SU-DHL-6 (cell line): ENCODE data around the gene SLC38A10.

ENCODE experiments used
- H2AFZ ChIP-seq: fragments of 200-600 bp; sonication (generic); 2 replicates; pipeline ENCODE4 v1.6.1; 2014; ENCODE audit warnings: low read depth, mild to moderate bottlenecking, moderate library complexity, mixed read lengths, antibody characterized with exemption, low read length; ENCODE audit not compliant: severe bottlenecking
- H3F3A ChIP-seq: fragments of 200-600 bp; shearing (Covaris generic); 2 replicates; pipeline ENCODE4 v1.6.0; 2016; ENCODE audit warnings: antibody characterized with exemption, mild to moderate bottlenecking; ENCODE audit not compliant: insufficient read depth
- H3K27ac ChIP-seq: fragments of 200-600 bp; sonication (generic); 2 replicates; pipeline ENCODE4 v1.5.1; 2016; ENCODE audit warnings: low read depth, mild to moderate bottlenecking, low read length, moderate library complexity, mixed read lengths
- H3K27me3 ChIP-seq: fragments of 200-600 bp; sonication (generic), shearing (Covaris generic); 2 replicates; pipeline ENCODE4 v1.6.0; 2014; ENCODE audit warnings: mild to moderate bottlenecking, low read length
- H3K36me3 ChIP-seq: fragments of 200-600 bp; sonication (generic); 2 replicates; pipeline ENCODE4 v1.6.1; 2014; ENCODE audit warnings: mild to moderate bottlenecking, low read length, mixed read lengths
- H3K4me2 ChIP-seq: fragments of 300-600, 200-600 bp; shearing (Covaris generic), sonication (generic); 2 replicates; pipeline ENCODE4 v1.6.0; 2014; ENCODE audit warnings: low read length, low read depth, mild to moderate bottlenecking; ENCODE audit not compliant: poor library complexity, severe bottlenecking
- H3K4me3 ChIP-seq: fragments of 200-600 bp; sonication (generic); 2 replicates; pipeline ENCODE4 v1.5.1; 2014; ENCODE audit warnings: antibody characterized with exemption, low read length, mild to moderate bottlenecking, mixed read lengths; ENCODE audit not compliant: insufficient read depth, poor library complexity, severe bottlenecking
- H3K79me2 ChIP-seq: fragments of 200-600 bp; sonication (generic); 2 replicates; pipeline ENCODE4 v1.6.1; 2014; ENCODE audit warnings: mild to moderate bottlenecking, low read length, moderate library complexity; ENCODE audit not compliant: insufficient read depth
- H3K9ac ChIP-seq: fragments of 200-600 bp; sonication (generic); 2 replicates; pipeline ENCODE4 v1.7.0; 2014; ENCODE audit warnings: mild to moderate bottlenecking, low read length
- H3K9me2 ChIP-seq: fragments of 200-600 bp; sonication (generic); replicated peaks from 2 replicates; pipeline ENCODE4 v1.6.1; 2014; ENCODE audit warnings: low read length; ENCODE audit not compliant: insufficient read depth
- H3K9me3 ChIP-seq: fragments of 200-600 bp; sonication (generic); 2 replicates; pipeline ENCODE4 v1.6.1; 2014; ENCODE audit warnings: low read length, mixed read lengths; ENCODE audit not compliant: insufficient read depth
- H4K20me1 ChIP-seq: fragments of 200-600 bp; sonication (generic); 2 replicates; pipeline ENCODE4 v1.6.1; 2014; ENCODE audit warnings: low read depth, mild to moderate bottlenecking, antibody characterized with exemption, low read length, moderate library complexity, mixed read lengths
- EZH2phosphoT487 ChIP-seq: fragments of 200-600 bp; sonication (generic), shearing (Covaris generic); conservative IDR thresholded peaks from 2 replicates; pipeline ENCODE4 v1.6.1; 2018; ENCODE audit warnings: mild to moderate bottlenecking, antibody characterized with exemption, low read length, moderate library complexity, mixed read lengths
- TF ChIP-seq, protein P1 (sequence below): fragments of 200-600 bp; sonication (generic); IDR thresholded peaks from one replicate; pipeline ENCODE4 v1.5.1; 2017; ENCODE audit warnings: antibody characterized with exemption, mild to moderate bottlenecking, low read length, moderate library complexity; ENCODE audit not compliant: insufficient read depth, poor library complexity, severe bottlenecking

The SLC38A10 gene

DNA sequence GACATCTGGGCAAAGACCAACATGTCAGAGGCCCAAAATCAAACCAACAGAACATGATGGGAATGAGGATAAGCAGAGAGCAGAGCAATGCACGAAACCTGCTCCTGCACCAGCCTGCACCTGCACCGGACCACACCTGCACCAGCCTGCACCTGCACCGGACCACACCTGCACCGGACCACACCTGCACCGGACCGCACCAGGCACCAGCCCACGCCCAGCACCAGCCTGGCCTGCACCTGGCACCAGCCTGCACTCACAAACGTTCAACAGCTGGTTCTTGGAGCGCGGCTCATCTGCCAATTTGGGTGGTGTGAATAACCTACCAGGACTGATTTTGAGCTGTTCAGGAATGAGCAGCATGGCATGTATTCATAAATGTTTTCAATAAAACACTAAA is 90.5 kb downstream of the SLC38A10 start:
- Histone ChIP-seq H2AFZ (no peak overlapping the region), H3K9me3 (no peaks in the 10 kb centered on the region), H4K20me1 (no peaks in the 10 kb centered on the region), H3F3A (no peaks in the 10 kb centered on the region), H3K9ac (no peak overlapping the region), H3K4me2 (no peak overlapping the region), H3K27ac (no peak overlapping the region), H3K27me3 (no peaks in the 10 kb centered on the region), H3K4me3 (no peak overlapping the region), H3K9me2 (no peaks in the 10 kb centered on the region), H3K36me3 (no peaks in the 10 kb centered on the region), H3K79me2 (no peaks in the 10 kb centered on the region)
- no peak for TF ChIP-seq EZH2phosphoT487

DNA sequence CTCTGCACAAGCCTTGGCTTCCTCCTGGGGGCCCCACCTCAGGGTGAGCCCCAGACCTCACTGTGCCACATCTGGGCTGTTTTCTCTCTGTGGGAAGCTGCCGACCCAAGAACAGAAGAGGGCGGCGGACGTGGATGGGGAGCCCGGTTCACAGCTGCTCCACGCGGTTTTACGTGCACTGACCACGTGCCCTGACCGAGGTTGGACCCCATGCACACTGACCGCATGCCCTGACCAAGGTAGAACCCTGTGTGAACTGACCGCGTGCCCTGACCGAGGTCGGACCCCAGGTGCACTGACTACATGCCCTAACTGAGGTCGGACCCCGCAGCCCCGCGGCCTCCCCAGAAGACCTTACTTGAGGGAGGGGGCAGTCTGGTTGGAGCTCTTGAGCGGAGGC is 92.0 kb downstream of the SLC38A10 start:
- Histone ChIP-seq H2AFZ (no peak overlapping the region), H3K9ac (no peak overlapping the region), H3K27me3 (no peaks in the 10 kb centered on the region), H3K4me2 (no peak overlapping the region), H3K27ac (no peak overlapping the region), H3K79me2 (no peaks in the 10 kb centered on the region), H3K9me3 (no peaks in the 10 kb centered on the region), H3F3A (no peaks in the 10 kb centered on the region), H3K4me3 (no peak overlapping the region), H3K36me3 (no peaks in the 10 kb centered on the region), H4K20me1 (no peaks in the 10 kb centered on the region), H3K9me2 (no peaks in the 10 kb centered on the region)
- TF ChIP-seq, protein P1, sequence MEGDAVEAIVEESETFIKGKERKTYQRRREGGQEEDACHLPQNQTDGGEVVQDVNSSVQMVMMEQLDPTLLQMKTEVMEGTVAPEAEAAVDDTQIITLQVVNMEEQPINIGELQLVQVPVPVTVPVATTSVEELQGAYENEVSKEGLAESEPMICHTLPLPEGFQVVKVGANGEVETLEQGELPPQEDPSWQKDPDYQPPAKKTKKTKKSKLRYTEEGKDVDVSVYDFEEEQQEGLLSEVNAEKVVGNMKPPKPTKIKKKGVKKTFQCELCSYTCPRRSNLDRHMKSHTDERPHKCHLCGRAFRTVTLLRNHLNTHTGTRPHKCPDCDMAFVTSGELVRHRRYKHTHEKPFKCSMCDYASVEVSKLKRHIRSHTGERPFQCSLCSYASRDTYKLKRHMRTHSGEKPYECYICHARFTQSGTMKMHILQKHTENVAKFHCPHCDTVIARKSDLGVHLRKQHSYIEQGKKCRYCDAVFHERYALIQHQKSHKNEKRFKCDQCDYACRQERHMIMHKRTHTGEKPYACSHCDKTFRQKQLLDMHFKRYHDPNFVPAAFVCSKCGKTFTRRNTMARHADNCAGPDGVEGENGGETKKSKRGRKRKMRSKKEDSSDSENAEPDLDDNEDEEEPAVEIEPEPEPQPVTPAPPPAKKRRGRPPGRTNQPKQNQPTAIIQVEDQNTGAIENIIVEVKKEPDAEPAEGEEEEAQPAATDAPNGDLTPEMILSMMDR: no peak
- no peak for TF ChIP-seq EZH2phosphoT487

DNA sequence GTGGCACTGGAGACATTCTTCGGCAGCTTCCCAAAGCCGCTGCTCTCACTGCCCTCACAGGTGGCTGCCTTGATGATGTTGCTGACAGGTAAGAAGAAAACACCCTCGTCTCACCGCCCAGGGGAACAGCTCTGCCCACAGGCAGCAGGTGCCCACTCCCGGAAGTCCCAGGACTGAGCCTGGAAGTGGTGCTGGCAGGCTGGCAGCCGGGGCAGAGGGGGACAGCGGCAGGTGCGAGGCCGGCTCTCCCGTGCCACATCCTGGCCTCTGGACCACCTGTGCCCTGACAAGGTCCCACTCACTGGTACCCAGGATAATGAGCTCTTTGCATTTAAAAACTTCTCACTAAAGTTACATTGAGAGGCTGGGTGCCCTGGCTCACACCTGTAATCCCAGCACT is 92.8 kb downstream of the SLC38A10 start:
- TF ChIP-seq, protein P1: no peak
- TF ChIP-seq EZH2phosphoT487: no peak
- H2AFZ ChIP-seq: no peak overlapping the region

DNA sequence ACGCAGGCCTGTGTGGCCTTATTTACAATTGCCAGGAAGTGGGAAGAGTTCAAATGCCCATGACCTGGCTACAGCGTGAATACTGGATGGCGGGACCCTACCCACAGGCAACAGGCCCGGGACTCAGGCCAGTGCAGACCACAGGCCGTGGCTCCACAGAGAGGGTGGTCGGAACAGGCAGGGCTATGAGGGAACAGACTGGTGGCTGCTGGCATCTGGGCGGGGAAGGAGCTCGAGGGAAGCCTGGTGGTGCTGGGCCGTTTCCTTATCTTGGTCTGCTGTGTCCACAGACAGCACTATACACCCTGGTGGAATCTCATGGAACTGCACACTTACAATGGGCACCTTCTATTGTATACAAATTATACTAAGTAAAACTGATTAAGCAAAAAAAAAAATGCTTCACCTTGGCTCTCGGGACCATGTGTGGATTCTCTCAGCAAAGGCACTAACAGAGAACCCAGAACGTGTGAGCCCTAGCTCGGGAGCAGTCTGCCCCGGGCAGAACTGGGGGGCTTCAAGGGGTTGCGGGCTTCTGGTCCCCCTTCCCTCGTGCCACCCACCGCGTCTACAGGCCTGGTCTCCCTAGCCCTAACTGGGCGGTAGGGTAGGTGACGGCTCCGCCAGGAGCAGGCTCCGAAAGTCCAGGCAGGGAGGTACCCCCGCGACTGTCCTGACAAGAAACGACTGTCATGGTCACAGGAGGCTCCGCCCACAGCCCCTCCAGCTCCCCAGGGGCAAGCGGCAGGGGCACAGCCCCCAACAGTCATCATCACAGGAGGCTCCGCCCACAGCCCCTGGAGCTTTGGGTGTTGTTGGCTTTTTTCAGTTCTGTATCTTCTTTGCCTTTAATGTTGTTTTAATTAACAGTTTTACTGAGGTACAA is 94.2 kb downstream of the SLC38A10 start:
- Histone ChIP-seq H3K4me3 (no peak overlapping the region), H3F3A (no peaks in the 10 kb centered on the region), H3K27ac (no peak overlapping the region), H3K36me3 (no peaks in the 10 kb centered on the region), H4K20me1 (no peaks in the 10 kb centered on the region), H3K79me2 (no peaks in the 10 kb centered on the region), H2AFZ (no peak overlapping the region), H3K9ac (no peak overlapping the region), H3K27me3 (no peaks in the 10 kb centered on the region), H3K4me2 (no peak overlapping the region), H3K9me3 (no peaks in the 10 kb centered on the region), H3K9me2 (no peaks in the 10 kb centered on the region)
- TF ChIP-seq, protein P1: peak; percentile 28
- no peak for TF ChIP-seq EZH2phosphoT487

More for the DNA sequence above, 92.8 kb downstream of the SLC38A10 start:
- Histone ChIP-seq H3K9me2 (no peaks in the 10 kb centered on the region), H4K20me1 (no peaks in the 10 kb centered on the region), H3K27ac (no peak overlapping the region), H3K9ac (no peak overlapping the region), H3K79me2 (no peaks in the 10 kb centered on the region), H3K4me2 (no peak overlapping the region), H3F3A (no peaks in the 10 kb centered on the region), H3K9me3 (no peaks in the 10 kb centered on the region), H3K4me3 (no peak overlapping the region), H3K36me3 (no peaks in the 10 kb centered on the region), H3K27me3 (no peaks in the 10 kb centered on the region)
